ENCODE data around the gene MFSD11. TPM values are rescaled to one million over a fixed set of nuclear protein-coding genes. Genes with fewer than 3 reads are reported as not detected.
"Not testable (repeated sequence)": the region's sequence is repeated elsewhere in the genome, so short reads cannot be mapped to it uniquely, and the experiment has no call there.

Gene MFSD11
- total RNA-seq, 2 experiments from 2014 or later: 17.0 to 17.6 TPM

- H3K27me3 Mint-ChIP-seq: no peaks in the 10 kb centered on the region
- intact Hi-C loops (cut with micrococcal nuclease): no loop called here
- ATAC-seq: peak; percentile 7
- DNase-seq: peak; percentile 71
- TF ChIP-seq CTCF (IDR thresholded peaks at IDR 0.05): peak; percentile 5
- peak overlapping the region; percentile 99 for H3K27ac Mint-ChIP-seq
- POLR2A ChIA-PET: interaction anchor here (0.8 to 8.8 kb wide), 10 partner anchors 11 to 212 kb away, joined by 3 to 184 read pairs (median 10); partner anchors contain the start of genes JMJD6, METTL23 and MXRA7
- no peaks in the 10 kb centered on the region for H3K9me3 Mint-ChIP-seq
- CTCF ChIA-PET: interaction anchor here (5.9 kb wide), 1 partner anchor 23 kb away, joined by 31 read pairs; no protein-coding TSS in a partner anchor
- peaks cover 39% of the 10 kb centered on the region for H3K4me1 Mint-ChIP-seq (ENCODE audit: low read depth)
- peaks cover 52% of the 10 kb centered on the region for H3K36me3 Mint-ChIP-seq (ENCODE audit: low read depth)
- H3K4me3 Mint-ChIP-seq: peak overlapping the region; percentile 86
Measured at GRCh38 chr17:76736349-76737081, 1.4 kb upstream of the MFSD11 start.

- Mint-ChIP-seq H3K27ac (peak within 1 kb of the TSS; percentile 99), H3K4me3 (peak within 1 kb of the TSS; percentile 86), H3K4me1 (ENCODE audit: low read depth) (peaks cover 34% of the 10 kb centered on the region), H3K36me3 (ENCODE audit: low read depth) (peaks cover 49% of the 10 kb centered on the region), H3K9me3 (no peaks in the 10 kb centered on the region), H3K27me3 (no peaks in the 10 kb centered on the region)
- ATAC-seq: peak; percentile 81
- DNase-seq: peak; percentile 98
- no peak for TF ChIP-seq CTCF (IDR thresholded peaks at IDR 0.05)
- ChIA-PET CTCF (interaction anchor here (3.1 to 5.9 kb wide), 2 partner anchors 22 to 23 kb away, joined by 13 to 31 read pairs; no protein-coding TSS in a partner anchor), POLR2A (interaction anchor here (0.8 to 8.8 kb wide), 13 partner anchors 10 to 212 kb away, joined by 3 to 184 read pairs (median 6); partner anchors contain the start of genes JMJD6, METTL23 and MXRA7)
- intact Hi-C loops (cut with micrococcal nuclease): no loop called here
Measured at GRCh38 chr17:76737082-76737675, 740 bp upstream of the MFSD11 start, which contains the start of gene SRSF2. Gene SRSF2, minus strand, starts transcription at chr17:76737331. Its CDS starts 171 bp downstream, at chr17:76737160.

GRCh38 chr17:76738468-76738850 is 540 bp downstream of the MFSD11 start:
- peaks cover 42% of the 10 kb centered on the region for H3K36me3 Mint-ChIP-seq (ENCODE audit: low read depth)
- DNase-seq: no peak
- ATAC-seq: no peak
- ChIA-PET POLR2A (interaction anchor here (0.9 to 8.8 kb wide), 10 partner anchors 8 to 180 kb away, joined by 3 to 184 read pairs (median 5); partner anchors contain the start of genes JMJD6, METTL23 and MXRA7), CTCF (interaction anchor here (3.1 kb wide), 1 partner anchor 24 kb away, joined by 13 read pairs; no protein-coding TSS in a partner anchor)
- peaks cover 29% of the 10 kb centered on the region for H3K4me1 Mint-ChIP-seq (ENCODE audit: low read depth)
- peak overlapping the region; percentile 99 for H3K27ac Mint-ChIP-seq
- intact Hi-C loops (cut with micrococcal nuclease): no loop called here
- H3K27me3 Mint-ChIP-seq: no peaks in the 10 kb centered on the region
- no peak for TF ChIP-seq CTCF (IDR thresholded peaks at IDR 0.05)
- H3K4me3 Mint-ChIP-seq: peak overlapping the region; percentile 86
- H3K9me3 Mint-ChIP-seq: no peaks in the 10 kb centered on the region

GRCh38 chr17:76739568-76740115 is 1.7 kb downstream of the MFSD11 start:
- H3K36me3 Mint-ChIP-seq (ENCODE audit: low read depth): peaks cover 30% of the 10 kb centered on the region
- H3K4me3 Mint-ChIP-seq; DNase-seq; H3K27me3 Mint-ChIP-seq; H3K9me3 Mint-ChIP-seq; H3K27ac Mint-ChIP-seq; intact Hi-C loops (cut with micrococcal nuclease); ATAC-seq: not testable (repeated sequence)
- ChIA-PET CTCF (interaction anchor here (1.0 to 3.1 kb wide), 3 partner anchors 12 to 115 kb away, joined by 3 to 13 read pairs (median 4); no protein-coding TSS in a partner anchor), POLR2A (interaction anchor here (0.9 to 8.6 kb wide), 4 partner anchors 13 to 181 kb away, joined by 3 to 184 read pairs (median 22); partner anchors contain the start of genes JMJD6 and METTL23)
- peaks cover 20% of the 10 kb centered on the region for H3K4me1 Mint-ChIP-seq (ENCODE audit: low read depth)
